ENCODE data around the gene TPM1. TPM values are rescaled to one million over a fixed set of nuclear protein-coding genes. Genes with fewer than 3 reads are reported as not detected.
A peak's percentile ranks its signal among the peaks of the same experiment; 100 is the strongest.

TPM1 gene
- polyA plus RNA-seq, 6 donors from 2014 or later, result 1.7 to 6.9 (median 4.0) TPM

- no peaks in the 10 kb centered on the region for H3K4me1 Mint-ChIP-seq
Observed at GRCh38 chr15:63022663-63023062, 19.9 kb upstream of the TPM1 start.

GRCh38 chr15:63023351-63023945 lies 19.1 kb upstream of the TPM1 start:
- ATAC-seq (ENCODE audit: low read depth in 2 of 2) (no peak), DNase-seq (no peak)
- H3K4me1 Mint-ChIP-seq, result no peaks in the 10 kb centered on the region
- H3K9me3 Mint-ChIP-seq, result no peaks in the 10 kb centered on the region
- H3K36me3 Mint-ChIP-seq, result no peaks in the 10 kb centered on the region
- no peak overlapping the region for H3K27ac Mint-ChIP-seq
- H3K4me3 Mint-ChIP-seq, result no peak overlapping the region
- peaks cover 21 to 28% (median 24%) of the 10 kb centered on the region in 3 donors for H3K27me3 Mint-ChIP-seq

More at GRCh38 chr15:63022663-63023062, 19.9 kb upstream of the TPM1 start:
- no peaks in the 10 kb centered on the region for H3K36me3 Mint-ChIP-seq
- H3K27me3 Mint-ChIP-seq, result peaks cover 17 to 24% (median 23%) of the 10 kb centered on the region in 3 donors
- H3K27ac Mint-ChIP-seq, result no peak overlapping the region
- DNase-seq (no peak), ATAC-seq (ENCODE audit: low read depth in 2 of 2) (no peak)
- no peak overlapping the region for H3K4me3 Mint-ChIP-seq
- no peaks in the 10 kb centered on the region for H3K9me3 Mint-ChIP-seq

- DNase-seq (no peak), ATAC-seq (ENCODE audit: low read depth in 2 of 2) (no peak)
- Mint-ChIP-seq H3K9me3 (peaks cover 0 to 2% (median 0%) of the 10 kb centered on the region in 7 donors), H3K36me3 (no peaks in the 10 kb centered on the region), H3K4me1 (peaks cover 0 to 6% (median 0%) of the 10 kb centered on the region in 3 donors), H3K27me3 (peaks cover 34 to 47% (median 35%) of the 10 kb centered on the region in 3 donors), H3K27ac (no peak overlapping the region), H3K4me3 (no peak overlapping the region)
Observed at GRCh38 chr15:63025460-63025859, 17.1 kb upstream of the TPM1 start.

- H3K4me3 Mint-ChIP-seq, result no peak overlapping the region
- ATAC-seq (ENCODE audit: low read depth in 2 of 2) (no peak), DNase-seq (no peak)
- H3K27me3 Mint-ChIP-seq, result peaks cover 42 to 45% (median 45%) of the 10 kb centered on the region in 3 donors
- no peaks in the 10 kb centered on the region for H3K36me3 Mint-ChIP-seq
- H3K4me1 Mint-ChIP-seq, result peaks cover 0 to 6% (median 0%) of the 10 kb centered on the region in 3 donors
- no peak overlapping the region for H3K27ac Mint-ChIP-seq
- peaks cover 0 to 2% (median 0%) of the 10 kb centered on the region in 7 donors for H3K9me3 Mint-ChIP-seq
Observed at GRCh38 chr15:63027646-63028045, 14.9 kb upstream of the TPM1 start.

GRCh38 chr15:63028442-63029110 lies 14.0 kb upstream of the TPM1 start:
- H3K4me3 Mint-ChIP-seq, result no peak overlapping the region
- no peak for ATAC-seq (ENCODE audit: low read depth in 2 of 2)

GRCh38 chr15:63029676-63030075 lies 12.9 kb upstream of the TPM1 start:
- H3K4me1 Mint-ChIP-seq, result peaks cover 0 to 6% (median 0%) of the 10 kb centered on the region in 3 donors
- H3K4me3 Mint-ChIP-seq, result no peak overlapping the region
- ATAC-seq (ENCODE audit: low read depth in 2 of 2), result no peak
- no peak overlapping the region for H3K27ac Mint-ChIP-seq
- peaks cover 37 to 45% (median 37%) of the 10 kb centered on the region in 3 donors for H3K27me3 Mint-ChIP-seq
- H3K9me3 Mint-ChIP-seq, result peaks cover 0 to 2% (median 0%) of the 10 kb centered on the region in 7 donors
- no peak for DNase-seq
- H3K36me3 Mint-ChIP-seq, result no peaks in the 10 kb centered on the region

More at GRCh38 chr15:63028442-63029110, 14.0 kb upstream of the TPM1 start:
- Mint-ChIP-seq H3K9me3 (peaks cover 0 to 2% (median 0%) of the 10 kb centered on the region in 7 donors), H3K4me1 (peaks cover 0 to 6% (median 0%) of the 10 kb centered on the region in 3 donors), H3K36me3 (no peaks in the 10 kb centered on the region), H3K27ac (no peak overlapping the region), H3K27me3 (peaks cover 37 to 45% (median 37%) of the 10 kb centered on the region in 3 donors)
- no peak for DNase-seq

GRCh38 chr15:63030101-63030551 lies 12.4 kb upstream of the TPM1 start:
- peak in 1 of 2 donors; percentile 41 for ATAC-seq (ENCODE audit: low read depth in 2 of 2)
- Mint-ChIP-seq H3K4me1 (peaks cover 0 to 6% (median 0%) of the 10 kb centered on the region in 3 donors), H3K36me3 (no peaks in the 10 kb centered on the region), H3K9me3 (peaks cover 0 to 2% (median 0%) of the 10 kb centered on the region in 7 donors), H3K27me3 (peaks cover 37 to 45% (median 37%) of the 10 kb centered on the region in 3 donors), H3K27ac (no peak overlapping the region), H3K4me3 (no peak overlapping the region)
- no peak for DNase-seq

GRCh38 chr15:63034578-63034977 lies 8.0 kb upstream of the TPM1 start:
- Mint-ChIP-seq H3K27me3 (peaks cover 19 to 38% (median 33%) of the 10 kb centered on the region in 3 donors), H3K4me1 (peaks cover 0 to 5% (median 0%) of the 10 kb centered on the region in 3 donors), H3K9me3 (peaks cover 0 to 2% (median 0%) of the 10 kb centered on the region in 7 donors), H3K27ac (no peak overlapping the region), H3K36me3 (no peaks in the 10 kb centered on the region), H3K4me3 (no peak overlapping the region)
- ATAC-seq (ENCODE audit: low read depth in 2 of 2) (no peak), DNase-seq (no peak)

- no peak overlapping the region for H3K27ac Mint-ChIP-seq
- no peak for DNase-seq
- peaks cover 19 to 38% (median 37%) of the 10 kb centered on the region in 3 donors for H3K27me3 Mint-ChIP-seq
- no peaks in the 10 kb centered on the region for H3K4me1 Mint-ChIP-seq
- H3K4me3 Mint-ChIP-seq, result no peak overlapping the region
- no peak for ATAC-seq (ENCODE audit: low read depth in 2 of 2)
- H3K9me3 Mint-ChIP-seq, result peaks cover 0 to 2% (median 0%) of the 10 kb centered on the region in 7 donors
- no peaks in the 10 kb centered on the region for H3K36me3 Mint-ChIP-seq
Observed at GRCh38 chr15:63035253-63035652, 7.3 kb upstream of the TPM1 start.

GRCh38 chr15:63035977-63036376 lies 6.6 kb upstream of the TPM1 start:
- no peak overlapping the region for H3K27ac Mint-ChIP-seq
- H3K4me1 Mint-ChIP-seq, result no peaks in the 10 kb centered on the region
- peaks cover 21 to 39% (median 38%) of the 10 kb centered on the region in 3 donors for H3K27me3 Mint-ChIP-seq
- no peak for DNase-seq
- no peaks in the 10 kb centered on the region for H3K36me3 Mint-ChIP-seq
- peaks cover 0 to 2% (median 0%) of the 10 kb centered on the region in 7 donors for H3K9me3 Mint-ChIP-seq
- ATAC-seq (ENCODE audit: low read depth in 2 of 2), result no peak
- no peak overlapping the region for H3K4me3 Mint-ChIP-seq

- peaks cover 6 to 8% (median 6%) of the 10 kb centered on the region in 3 donors for H3K4me1 Mint-ChIP-seq
- H3K9me3 Mint-ChIP-seq, result peaks cover 0 to 2% (median 0%) of the 10 kb centered on the region in 7 donors
- H3K36me3 Mint-ChIP-seq, result no peaks in the 10 kb centered on the region
- no peak for ATAC-seq (ENCODE audit: low read depth in 2 of 2)
- no peak for DNase-seq
- no peak overlapping the region for H3K27ac Mint-ChIP-seq
- H3K27me3 Mint-ChIP-seq, result peaks cover 41 to 50% (median 46%) of the 10 kb centered on the region in 3 donors
- H3K4me3 Mint-ChIP-seq, result no peak overlapping the region
Observed at GRCh38 chr15:63037976-63038720, 4.4 kb upstream of the TPM1 start.

- peaks cover 8 to 17% (median 11%) of the 10 kb centered on the region in 3 donors for H3K4me1 Mint-ChIP-seq
- no peak overlapping the region for H3K4me3 Mint-ChIP-seq
- no peak overlapping the region for H3K27ac Mint-ChIP-seq
Observed at GRCh38 chr15:63038926-63039673, 3.4 kb upstream of the TPM1 start.

More at GRCh38 chr15:63038926-63039673, 3.4 kb upstream of the TPM1 start:
- Mint-ChIP-seq H3K9me3 (peaks cover 0 to 2% (median 0%) of the 10 kb centered on the region in 7 donors), H3K36me3 (no peaks in the 10 kb centered on the region), H3K27me3 (peaks cover 49 to 59% (median 52%) of the 10 kb centered on the region in 3 donors)
- ATAC-seq (ENCODE audit: low read depth in 2 of 2) (no peak), DNase-seq (no peak)
